Skeletal muscle satellite cell (primary cell): ENCODE measurements around the gene ARHGAP15.

Experiments used
- H3K27me3 ChIP-seq: 2 replicates; pipeline ENCODE4 v1.7.0; 2013; ENCODE audit warnings: low read length; ENCODE audit not compliant: control insufficient read depth, insufficient read depth
- H3K36me3 ChIP-seq: 2 replicates; pipeline ENCODE4 v1.7.0; 2013; ENCODE audit warnings: mild to moderate bottlenecking, control low read depth, low read length; ENCODE audit not compliant: insufficient read depth
- H3K4me1 ChIP-seq: 2 replicates; pipeline ENCODE4 v1.7.0; 2013; ENCODE audit warnings: low read length; ENCODE audit not compliant: control insufficient read depth, insufficient read depth
- H3K4me2 ChIP-seq: 2 replicates; pipeline ENCODE4 v1.7.0; 2013; ENCODE audit warnings: mild to moderate bottlenecking, low read length
- H3K4me3 ChIP-seq: 2 replicates; pipeline ENCODE4 v1.7.0; 2013; ENCODE audit warnings: low read length
- H3K9ac ChIP-seq: 2 replicates; pipeline ENCODE4 v1.7.0; 2013; ENCODE audit warnings: mild to moderate bottlenecking, low read depth, low read length, moderate library complexity
- H3K9me3 ChIP-seq: replicated peaks from 2 replicates; pipeline ENCODE4 v1.7.0; 2013; ENCODE audit warnings: mild to moderate bottlenecking, control low read depth, low read length

The ARHGAP15 gene

GRCh38 chr2:143442193-143442592 lies 313.0 kb downstream of the ARHGAP15 start:
- H3K9ac ChIP-seq: peak overlapping the region; percentile 21
- H3K27me3 ChIP-seq: no peaks in the 10 kb centered on the region
- H3K36me3 ChIP-seq: no peaks in the 10 kb centered on the region
- H3K4me3 ChIP-seq: peak overlapping the region; percentile 55
- peak overlapping the region; percentile 69 for H3K4me2 ChIP-seq
- no peaks in the 10 kb centered on the region for H3K9me3 ChIP-seq
- peaks cover 7% of the 10 kb centered on the region for H3K4me1 ChIP-seq

GRCh38 chr2:143451642-143452281 lies 322.5 kb downstream of the ARHGAP15 start:
- Histone ChIP-seq H3K9ac (no peak overlapping the region), H3K4me2 (peak overlapping the region; percentile 56), H3K36me3 (no peaks in the 10 kb centered on the region), H3K9me3 (no peaks in the 10 kb centered on the region), H3K27me3 (no peaks in the 10 kb centered on the region), H3K4me1 (peaks cover 14% of the 10 kb centered on the region), H3K4me3 (no peak overlapping the region)

- Histone ChIP-seq H3K4me1 (peaks cover 14% of the 10 kb centered on the region), H3K36me3 (no peaks in the 10 kb centered on the region), H3K9ac (no peak overlapping the region), H3K27me3 (no peaks in the 10 kb centered on the region), H3K4me3 (no peak overlapping the region), H3K4me2 (no peak overlapping the region), H3K9me3 (no peaks in the 10 kb centered on the region)
Observed at GRCh38 chr2:143452817-143453451, 323.7 kb downstream of the ARHGAP15 start.

- Histone ChIP-seq H3K4me1 (peaks cover 14% of the 10 kb centered on the region), H3K9ac (no peak overlapping the region), H3K4me2 (no peak overlapping the region), H3K9me3 (no peaks in the 10 kb centered on the region), H3K4me3 (no peak overlapping the region), H3K27me3 (no peaks in the 10 kb centered on the region), H3K36me3 (no peaks in the 10 kb centered on the region)
Observed at GRCh38 chr2:143453981-143454511, 324.8 kb downstream of the ARHGAP15 start.

- no peaks in the 10 kb centered on the region for H3K27me3 ChIP-seq
Observed at GRCh38 chr2:143455317-143455716, 326.1 kb downstream of the ARHGAP15 start.

GRCh38 chr2:143458258-143459190 lies 329.3 kb downstream of the ARHGAP15 start:
- Histone ChIP-seq H3K36me3 (no peaks in the 10 kb centered on the region), H3K9ac (no peak overlapping the region), H3K9me3 (no peaks in the 10 kb centered on the region), H3K4me3 (no peak overlapping the region), H3K4me2 (no peak overlapping the region), H3K27me3 (no peaks in the 10 kb centered on the region), H3K4me1 (no peaks in the 10 kb centered on the region)

More at GRCh38 chr2:143455317-143455716, 326.1 kb downstream of the ARHGAP15 start:
- H3K9me3 ChIP-seq: no peaks in the 10 kb centered on the region
- H3K4me3 ChIP-seq: no peak overlapping the region
- H3K36me3 ChIP-seq: no peaks in the 10 kb centered on the region
- no peak overlapping the region for H3K4me2 ChIP-seq
- peaks cover 14% of the 10 kb centered on the region for H3K4me1 ChIP-seq
- no peak overlapping the region for H3K9ac ChIP-seq

- H3K4me3 ChIP-seq: no peak overlapping the region
- no peaks in the 10 kb centered on the region for H3K9me3 ChIP-seq
- H3K4me2 ChIP-seq: no peak overlapping the region
- H3K4me1 ChIP-seq: no peaks in the 10 kb centered on the region
- no peaks in the 10 kb centered on the region for H3K27me3 ChIP-seq
- H3K36me3 ChIP-seq: no peaks in the 10 kb centered on the region
- no peak overlapping the region for H3K9ac ChIP-seq
Observed at GRCh38 chr2:143460382-143460781, 331.2 kb downstream of the ARHGAP15 start.

GRCh38 chr2:143463719-143464118 lies 334.5 kb downstream of the ARHGAP15 start:
- no peak overlapping the region for H3K4me2 ChIP-seq
- H3K27me3 ChIP-seq: no peaks in the 10 kb centered on the region
- no peaks in the 10 kb centered on the region for H3K36me3 ChIP-seq
- H3K4me1 ChIP-seq: no peaks in the 10 kb centered on the region
- no peak overlapping the region for H3K4me3 ChIP-seq
- H3K9me3 ChIP-seq: no peaks in the 10 kb centered on the region
- H3K9ac ChIP-seq: no peak overlapping the region

- Histone ChIP-seq H3K27me3 (no peaks in the 10 kb centered on the region), H3K4me3 (no peak overlapping the region), H3K4me1 (no peaks in the 10 kb centered on the region), H3K9me3 (no peaks in the 10 kb centered on the region), H3K4me2 (no peak overlapping the region), H3K9ac (no peak overlapping the region), H3K36me3 (no peaks in the 10 kb centered on the region)
Observed at GRCh38 chr2:143466391-143466790, 337.2 kb downstream of the ARHGAP15 start.

GRCh38 chr2:143467011-143467410 lies 337.8 kb downstream of the ARHGAP15 start:
- H3K27me3 ChIP-seq: no peaks in the 10 kb centered on the region
- no peaks in the 10 kb centered on the region for H3K4me1 ChIP-seq
- no peak overlapping the region for H3K9ac ChIP-seq
- H3K4me2 ChIP-seq: no peak overlapping the region
- H3K36me3 ChIP-seq: no peaks in the 10 kb centered on the region
- no peak overlapping the region for H3K4me3 ChIP-seq
- H3K9me3 ChIP-seq: no peaks in the 10 kb centered on the region

GRCh38 chr2:143468341-143468888 lies 339.2 kb downstream of the ARHGAP15 start:
- peaks cover 9% of the 10 kb centered on the region for H3K4me1 ChIP-seq
- no peak overlapping the region for H3K4me2 ChIP-seq

More at GRCh38 chr2:143468341-143468888, 339.2 kb downstream of the ARHGAP15 start:
- Histone ChIP-seq H3K4me3 (no peak overlapping the region), H3K9ac (no peak overlapping the region), H3K27me3 (no peaks in the 10 kb centered on the region), H3K36me3 (no peaks in the 10 kb centered on the region), H3K9me3 (no peaks in the 10 kb centered on the region)
